Neural progenitor cell (in vitro differentiated cells): Measurements from ENCODE around the gene DDX21. TPM values are rescaled to one million over a fixed set of nuclear protein-coding genes. Genes with fewer than 3 reads are reported as not detected.
A peak's percentile ranks its signal among the peaks of the same experiment; 100 is the strongest.

ENCODE experiments used
- DNase-seq: peaks from one replicate; pipeline ENCODE4 v3.0.0-alpha.2; 2016; ENCODE audit warnings: low spot score
- H2AFZ ChIP-seq: fragments of 200-600 bp; sonication (generic); replicated peaks from 2 replicates; pipeline ENCODE4 v1.6.1; 2016; ENCODE audit warnings: antibody characterized with exemption
- H3F3A ChIP-seq: fragments of 200-600 bp; sonication (generic); 2 replicates; pipeline ENCODE4 v1.6.1; 2016; ENCODE audit warnings: antibody characterized with exemption, low read depth
- H3K27ac ChIP-seq: fragments of 200-600 bp; sonication (generic); 2 replicates; pipeline ENCODE4 v1.5.1; 2016; ENCODE audit warnings: mild to moderate bottlenecking
- H3K27me3 ChIP-seq: fragments of 200-600 bp; sonication (generic); 2 replicates; pipeline ENCODE4 v1.6.1; 2016; ENCODE audit warnings: mild to moderate bottlenecking, moderate library complexity
- H3K36me3 ChIP-seq: fragments of 200-600 bp; sonication (generic); 2 replicates; pipeline ENCODE4 v1.5.1; 2016
- H3K4me1 ChIP-seq: fragments of 200-600 bp; sonication (generic); 2 replicates; pipeline ENCODE4 v1.6.1; 2016; ENCODE audit warnings: mixed run types
- H3K4me2 ChIP-seq: fragments of 200-600 bp; sonication (generic); 2 replicates; pipeline ENCODE4 v1.6.1; 2016
- H3K4me3 ChIP-seq: fragments of 200-600 bp; sonication (generic); 2 replicates; pipeline ENCODE4 v1.5.1; 2016
- H3K79me2 ChIP-seq: fragments of 200-600 bp; sonication (generic); 2 replicates; pipeline ENCODE4 v1.6.1; 2016; ENCODE audit warnings: low read depth
- H3K9ac ChIP-seq: fragments of 200-600 bp; sonication (generic); 2 replicates; pipeline ENCODE4 v1.6.1; 2016
- H3K9me3 ChIP-seq: fragments of 200-600 bp; sonication (generic); 2 replicates; pipeline ENCODE4 v1.5.1; 2016; ENCODE audit warnings: low read depth
- H4K20me1 ChIP-seq: fragments of 200-600 bp; sonication (generic); 2 replicates; pipeline ENCODE4 v1.6.1; 2016; ENCODE audit warnings: low read depth
- H3K27ac Mint-ChIP-seq: 3 replicates; pipeline ENCODE4 v1.8.0; 2021; ENCODE audit warnings: mixed read lengths
- H3K27me3 Mint-ChIP-seq: 2 replicates; pipeline ENCODE4 v1.8.0; 2022; ENCODE audit warnings: low read depth, mild to moderate bottlenecking, inconsistent platforms, moderate library complexity, mixed read lengths; ENCODE audit not compliant: insufficient read depth
- H3K36me3 Mint-ChIP-seq: 3 replicates; pipeline ENCODE4 v1.8.0; 2021; ENCODE audit warnings: mixed read lengths
- H3K4me1 Mint-ChIP-seq: 3 replicates; pipeline ENCODE4 v1.8.0; 2021; ENCODE audit warnings: mixed read lengths
- H3K4me3 Mint-ChIP-seq: 3 replicates; pipeline ENCODE4 v1.8.0; 2021; ENCODE audit warnings: mild to moderate bottlenecking, moderate library complexity, mixed read lengths
- H3K9me3 Mint-ChIP-seq: 3 replicates; pipeline ENCODE4 v1.8.0; 2020; ENCODE audit warnings: mixed read lengths
- CTCF ChIP-seq: fragments of 200-600 bp; sonication (generic); IDR thresholded peaks from 2 replicates; pipeline ENCODE4 v1.5.1; 2017; ENCODE audit warnings: antibody characterized with exemption, mild to moderate bottlenecking
- EZH2 ChIP-seq: fragments of 200-600 bp; sonication (generic); IDR thresholded peaks from 2 replicates; pipeline ENCODE4 v1.6.1; 2017; ENCODE audit warnings: antibody characterized with exemption, mild to moderate bottlenecking, moderate library complexity
- EZH2phosphoT487 ChIP-seq: fragments of 200-600 bp; sonication (generic); IDR thresholded peaks from 2 replicates; pipeline ENCODE4 v1.6.1; 2017; ENCODE audit warnings: antibody characterized with exemption
- total RNA-seq: library from RNA; depleted of rRNA; stranded (reverse); fragments of >200 nt; gene quantifications from 2 replicates; pipeline ENCODE4 v1.2.3, GENCODE V29; 2015; ENCODE audit warnings: low replicate concordance

Gene DDX21
- total RNA-seq, 1 donor from 2014 or later = 69.9 TPM

DNA sequence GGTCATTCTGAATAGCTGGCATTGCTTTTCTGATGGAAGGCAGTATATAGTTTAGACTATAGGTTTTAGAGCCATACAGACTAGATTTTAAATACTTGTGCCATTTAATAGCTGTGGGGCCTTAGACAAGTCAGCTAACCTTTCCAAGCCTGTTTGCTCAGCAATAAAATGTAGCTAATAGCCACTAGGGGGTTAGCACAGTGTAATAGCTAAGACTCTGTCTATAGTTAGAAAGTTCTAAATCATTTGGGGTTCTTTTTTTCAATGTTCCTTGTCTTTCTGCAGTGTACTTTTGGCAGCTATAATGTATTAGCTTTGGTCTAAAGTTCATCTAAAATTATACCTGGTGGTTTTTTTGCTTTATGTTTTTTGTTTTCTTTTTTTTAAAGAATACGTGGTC lies 25.1 kb downstream of the DDX21 start:
- H3K9ac ChIP-seq = no peak overlapping the region
- peaks cover 20% of the 10 kb centered on the region for H3K36me3 ChIP-seq
- no peaks in the 10 kb centered on the region for H4K20me1 ChIP-seq
- peak; percentile 39 for TF ChIP-seq CTCF
- no peak for TF ChIP-seq EZH2phosphoT487
- H3K4me3 Mint-ChIP-seq = no peak overlapping the region
- no peaks in the 10 kb centered on the region for H3K27me3 ChIP-seq
- no peak overlapping the region for H2AFZ ChIP-seq
- no peak for DNase-seq
- no peaks in the 10 kb centered on the region for H3K27me3 Mint-ChIP-seq
- peaks cover 21% of the 10 kb centered on the region for H3F3A ChIP-seq
- peaks cover 13% of the 10 kb centered on the region for H3K36me3 Mint-ChIP-seq
- H3K4me3 ChIP-seq = no peak overlapping the region
- H3K27ac ChIP-seq = no peak overlapping the region
- no peak overlapping the region for H3K27ac Mint-ChIP-seq
- no peaks in the 10 kb centered on the region for H3K4me1 Mint-ChIP-seq
- no peaks in the 10 kb centered on the region for H3K9me3 Mint-ChIP-seq
- H3K4me1 ChIP-seq = no peaks in the 10 kb centered on the region
- no peaks in the 10 kb centered on the region for H3K9me3 ChIP-seq
- H3K4me2 ChIP-seq = no peak overlapping the region
- H3K79me2 ChIP-seq = no peaks in the 10 kb centered on the region

DNA sequence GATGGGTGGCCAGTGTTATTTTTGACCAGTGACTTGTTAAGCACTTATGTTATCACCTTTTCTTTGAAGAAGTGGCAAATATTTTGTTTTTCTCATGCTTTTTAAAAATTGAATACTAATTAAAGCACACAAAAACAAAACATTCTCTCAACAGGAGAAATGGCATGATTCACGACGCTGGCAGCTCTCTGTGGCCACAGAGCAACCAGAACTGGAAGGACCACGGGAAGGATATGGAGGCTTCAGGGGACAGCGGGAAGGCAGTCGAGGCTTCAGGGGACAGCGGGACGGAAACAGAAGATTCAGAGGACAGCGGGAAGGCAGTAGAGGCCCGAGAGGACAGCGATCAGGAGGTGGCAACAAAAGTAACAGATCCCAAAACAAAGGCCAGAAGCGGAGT lies 26.4 kb downstream of the DDX21 start:
- no peak overlapping the region for H3K9ac ChIP-seq
- H3K4me2 ChIP-seq = no peak overlapping the region
- H4K20me1 ChIP-seq = no peaks in the 10 kb centered on the region
- Mint-ChIP-seq H3K27me3 (no peaks in the 10 kb centered on the region), H3K36me3 (peaks cover 13% of the 10 kb centered on the region), H3K4me1 (peaks cover 3% of the 10 kb centered on the region), H3K27ac (no peak overlapping the region), H3K9me3 (no peaks in the 10 kb centered on the region), H3K4me3 (no peak overlapping the region)
- no peaks in the 10 kb centered on the region for H3K27me3 ChIP-seq
- no peaks in the 10 kb centered on the region for H3K4me1 ChIP-seq
- H3K9me3 ChIP-seq = no peaks in the 10 kb centered on the region
- H3K36me3 ChIP-seq = peaks cover 20% of the 10 kb centered on the region
- peaks cover 27% of the 10 kb centered on the region for H3F3A ChIP-seq
- no peak for DNase-seq
- H2AFZ ChIP-seq = no peak overlapping the region
- H3K4me3 ChIP-seq = no peak overlapping the region
- no peak overlapping the region for H3K27ac ChIP-seq
- no peaks in the 10 kb centered on the region for H3K79me2 ChIP-seq
- TF ChIP-seq CTCF (no peak), EZH2phosphoT487 (no peak), EZH2 (no peak)

DNA sequence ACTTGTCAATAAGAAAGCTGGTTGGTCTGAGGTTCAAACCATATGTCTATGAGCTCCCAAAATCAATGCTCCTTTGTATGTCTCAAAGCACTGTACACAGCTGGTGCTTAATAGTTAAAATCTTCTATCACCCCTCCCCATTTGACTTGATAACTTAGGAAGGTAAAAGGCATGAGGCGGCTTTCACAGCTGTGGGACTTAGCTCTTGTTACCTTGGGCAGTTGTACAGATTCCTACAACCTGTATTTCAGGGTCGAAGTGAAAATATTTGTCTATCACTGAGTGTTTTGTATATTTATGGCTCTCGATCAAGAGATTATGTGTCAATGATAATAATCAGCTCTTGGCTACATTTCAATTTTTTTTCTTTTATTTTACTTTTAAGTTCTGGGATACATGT lies 31.6 kb downstream of the DDX21 start:
- Mint-ChIP-seq H3K27ac (no peak overlapping the region), H3K36me3 (peaks cover 6% of the 10 kb centered on the region), H3K4me1 (peaks cover 25% of the 10 kb centered on the region), H3K27me3 (no peaks in the 10 kb centered on the region), H3K4me3 (peak overlapping the region; percentile 99), H3K9me3 (no peaks in the 10 kb centered on the region)
- Histone ChIP-seq H3K27ac (no peak overlapping the region), H3K4me2 (no peak overlapping the region), H3K79me2 (peaks cover 39% of the 10 kb centered on the region), H4K20me1 (peaks cover 1% of the 10 kb centered on the region), H3F3A (peaks cover 23% of the 10 kb centered on the region), H3K36me3 (no peaks in the 10 kb centered on the region), H2AFZ (no peak overlapping the region), H3K4me3 (no peak overlapping the region), H3K27me3 (no peaks in the 10 kb centered on the region), H3K9ac (no peak overlapping the region), H3K9me3 (no peaks in the 10 kb centered on the region), H3K4me1 (peaks cover 4% of the 10 kb centered on the region)
- no peak for DNase-seq
- no peak for TF ChIP-seq CTCF
- TF ChIP-seq EZH2phosphoT487 = no peak
- TF ChIP-seq EZH2 = no peak
